Measurements from ENCODE around the gene KRIT1.

The KRIT1 gene

DNA sequence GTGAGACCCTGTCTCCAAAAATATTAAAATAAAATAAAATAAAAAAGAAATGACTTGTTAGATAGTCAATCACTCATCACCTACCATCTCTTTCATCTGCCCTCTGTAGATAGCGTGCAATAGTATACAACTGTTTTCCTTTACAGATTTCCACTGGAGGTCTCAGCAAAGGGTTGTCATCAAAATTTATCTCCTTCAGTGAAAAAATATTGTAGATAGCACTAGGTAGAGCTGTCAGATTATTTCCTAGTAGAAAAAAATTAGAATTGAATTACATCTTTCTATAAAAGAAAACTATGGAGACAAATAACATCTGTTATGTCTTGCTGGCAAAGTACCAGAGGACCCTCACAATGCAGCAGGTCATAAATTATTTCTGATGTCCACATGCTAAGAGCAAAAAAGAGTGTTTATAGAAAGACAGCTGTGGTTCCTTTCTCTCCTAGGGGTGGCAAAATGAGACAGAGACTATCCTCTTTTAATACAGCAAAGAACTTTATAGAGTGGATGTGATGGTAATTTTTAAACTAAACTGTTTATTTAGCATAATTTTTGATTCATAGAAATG, 95.2 kb downstream of the KRIT1 start:
- no peak for DNase-seq

DNA sequence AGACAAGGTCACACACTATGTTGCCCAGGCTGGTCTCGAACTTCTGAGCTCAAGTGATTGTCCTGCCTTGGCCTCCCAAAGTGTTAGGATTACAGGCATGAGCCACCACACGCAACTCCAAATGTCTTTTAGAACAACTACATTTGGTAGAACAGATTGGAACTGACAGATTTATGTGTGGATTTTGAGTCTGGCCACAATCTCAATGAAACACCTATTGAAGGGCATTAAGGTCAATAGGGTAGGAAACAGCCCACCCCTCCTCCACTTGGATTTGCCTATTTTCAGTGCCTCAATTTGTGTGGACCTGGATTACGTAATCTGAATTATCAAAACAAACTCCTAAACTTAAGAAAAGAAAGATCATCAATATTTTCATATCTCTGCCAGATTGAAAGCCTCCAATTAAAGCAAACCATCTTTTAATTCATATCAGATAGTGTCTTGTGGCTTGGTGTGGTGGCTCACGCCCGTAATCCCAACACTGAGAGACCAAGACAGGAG, 95.9 kb downstream of the KRIT1 start:
- DNase-seq, result no peak

Measured in GDM1 (cell line).